Measurements from ENCODE around the gene THBS4.

The THBS4 gene

GRCh38 chr5:80031109-80031508 lies 4.0 kb upstream of the THBS4 start:
- CTCF ChIA-PET, result interaction anchor here (0.6 kb wide), 1 partner anchor 34 kb away, joined by 4 read pairs; no protein-coding TSS in a partner anchor

GRCh38 chr5:80033513-80033912 lies 1.6 kb upstream of the THBS4 start:
- POLR2A ChIA-PET (ENCODE audit: low non-redundant PET), result no interaction called here
- CTCF ChIA-PET, result no interaction called here

More at GRCh38 chr5:80031109-80031508, 4.0 kb upstream of the THBS4 start:
- no peak overlapping the region for H3K27ac ChIP-seq
- POLR2A ChIA-PET (ENCODE audit: low non-redundant PET), result no interaction called here
- DNase-seq (ENCODE audit: low spot score), result no peak
- no peak for TF ChIP-seq CTCF (conservative IDR thresholded peaks at IDR 0.05; ENCODE audit: low read depth)

GRCh38 chr5:80034559-80034958 lies 589 bp upstream of the THBS4 start:
- POLR2A ChIA-PET (ENCODE audit: low non-redundant PET), result no interaction called here
- no peak for DNase-seq (ENCODE audit: low spot score)
- CTCF ChIA-PET, result no interaction called here
- TF ChIP-seq CTCF (conservative IDR thresholded peaks at IDR 0.05; ENCODE audit: low read depth), result no peak
- H3K27ac ChIP-seq, result no peak overlapping the region

More at GRCh38 chr5:80033513-80033912, 1.6 kb upstream of the THBS4 start:
- no peak for DNase-seq (ENCODE audit: low spot score)
- no peak for TF ChIP-seq CTCF (conservative IDR thresholded peaks at IDR 0.05; ENCODE audit: low read depth)
- H3K27ac ChIP-seq, result no peak overlapping the region

GRCh38 chr5:80035839-80036238 lies 691 bp downstream of the THBS4 start:
- POLR2A ChIA-PET (ENCODE audit: low non-redundant PET), result no interaction called here
- no peak for DNase-seq (ENCODE audit: low spot score)
- CTCF ChIA-PET, result no interaction called here

GRCh38 chr5:80036615-80037014 lies 1.5 kb downstream of the THBS4 start:
- DNase-seq (ENCODE audit: low spot score), result no peak
- POLR2A ChIA-PET (ENCODE audit: low non-redundant PET), result no interaction called here
- CTCF ChIA-PET, result interaction anchor here (0.7 kb wide), 1 partner anchor 9 kb away, joined by 3 read pairs; no protein-coding TSS in a partner anchor

More at GRCh38 chr5:80035839-80036238, 691 bp downstream of the THBS4 start:
- no peak for TF ChIP-seq CTCF (conservative IDR thresholded peaks at IDR 0.05; ENCODE audit: low read depth)
- H3K27ac ChIP-seq, result no peak overlapping the region

GRCh38 chr5:80037366-80037765 lies 2.2 kb downstream of the THBS4 start:
- CTCF ChIA-PET, result interaction anchor here (0.5 to 0.7 kb wide), 2 partner anchors 8 to 1061 kb away, joined by 3 read pairs; no protein-coding TSS in a partner anchor
- POLR2A ChIA-PET (ENCODE audit: low non-redundant PET), result no interaction called here
- TF ChIP-seq CTCF (conservative IDR thresholded peaks at IDR 0.05; ENCODE audit: low read depth), result no peak

More at GRCh38 chr5:80036615-80037014, 1.5 kb downstream of the THBS4 start:
- no peak for TF ChIP-seq CTCF (conservative IDR thresholded peaks at IDR 0.05; ENCODE audit: low read depth)
- H3K27ac ChIP-seq, result no peak overlapping the region

More at GRCh38 chr5:80037366-80037765, 2.2 kb downstream of the THBS4 start:
- DNase-seq (ENCODE audit: low spot score), result no peak
- no peak overlapping the region for H3K27ac ChIP-seq

Measured in RWPE1 (cell line).